HepG2 (cell line): ENCODE data around the gene SND1. TPM values are rescaled to one million over a fixed set of nuclear protein-coding genes. Genes with fewer than 3 reads are reported as not detected.

Experiments used
- ATAC-seq: fragments of 200-7000 bp; cut with Tn5 transposase; 3 replicates; pipeline ENCODE4 v1.9.1; 2020; ENCODE audit warnings: mild to moderate bottlenecking, moderate library complexity
- BruUV-seq: library from RNA; stranded (reverse); fragments of 400-500 nt; replicated peaks from 2 replicates; lab custom pipeline; 2021; lab: Mats Ljungman, UMichigan
- CTCF ChIA-PET: fragments of 300-600 bp; formaldehyde crosslinking; extraction: SDS; loops from one replicate; lab custom pipeline; 2021; ENCODE audit warnings: low total read pairs, inconsistent platforms, low intra/inter-chr PET ratio; lab: Yijun Ruan, JAX
- POLR2A ChIA-PET: fragments of 350-600 bp; sonication (Branson Sonifier 250); formaldehyde crosslinking; loops from one replicate; lab custom pipeline; 2020; ENCODE audit warnings: antibody characterized with exemption, inconsistent platforms; lab: Yijun Ruan, JAX
- DNase-seq: peaks from one replicate; pipeline ENCODE4 v3.0.0-alpha.2; 2015; ENCODE audit warnings: low spot score
- FAIRE-seq: peaks from 3 replicates; lab custom pipeline; 2011; peaks lifted over from hg19 to GRCh38; lab: Jason Lieb, UNC
- H2AFZ ChIP-seq: one replicate; pipeline ENCODE4 v1.6.1; 2011; ENCODE audit warnings: low read length, inconsistent platforms
- H3K27ac ChIP-seq: fragments of 300-600 bp; 3 replicates; pipeline ENCODE4 v1.8.0; 2011; ENCODE audit warnings: mixed run types, mild to moderate bottlenecking, mixed read lengths, low read length, inconsistent platforms; ENCODE audit not compliant: insufficient read depth; ENCODE audit errors: extremely low read length
- H3K27me3 ChIP-seq, 2 experiments: fragments of 200-600 bp in 1 of 2; 2 replicates in 1 of 2; 3 replicates in 1 of 2; pipeline versions ENCODE4 v1.6.0 to v1.8.0; 2011; ENCODE audit warnings: low read length in 2 of 2, mild to moderate bottlenecking in 2 of 2, moderate library complexity in 2 of 2, inconsistent platforms in 1 of 2; ENCODE audit not compliant: insufficient read depth in 2 of 2, control insufficient read depth in 1 of 2
- H3K36me3 ChIP-seq, 2 experiments: fragments of 200-600 bp in 1 of 2; replicated peaks in 1 of 2; 2 replicates in 1 of 2; 3 replicates in 1 of 2; pipeline versions ENCODE4 v1.5.1 to v1.8.0; 2011; ENCODE audit warnings: low read length in 2 of 2, inconsistent platforms in 1 of 2; ENCODE audit not compliant: insufficient read depth in 2 of 2, control insufficient read depth in 1 of 2
- H3K4me1 ChIP-seq: 2 replicates; pipeline ENCODE4 v1.5.1; 2012; ENCODE audit warnings: low read length, inconsistent platforms; ENCODE audit not compliant: insufficient read depth
- H3K4me2 ChIP-seq: 2 replicates; pipeline ENCODE4 v1.6.0; 2011; ENCODE audit warnings: low read depth, low read length, inconsistent platforms
- H3K4me3 ChIP-seq, 3 experiments: fragments of 200-600 bp in 1 of 3; sonication (generic), shearing (Covaris generic) in 1 of 3; replicated peaks in 1 of 3; 2 replicates each; pipeline ENCODE4 v1.5.1; 2011 to 2016; ENCODE audit warnings: low read length in 3 of 3, inconsistent platforms in 2 of 3, low read depth in 2 of 3, mild to moderate bottlenecking in 2 of 3, control low read depth in 1 of 3, mixed read lengths in 1 of 3; ENCODE audit not compliant: insufficient read depth in 1 of 3
- H3K79me2 ChIP-seq: one replicate; pipeline ENCODE4 v1.6.1; 2011; ENCODE audit warnings: low read length, inconsistent platforms; ENCODE audit not compliant: insufficient read depth
- H3K9ac ChIP-seq: 2 replicates; pipeline ENCODE4 v1.6.0; 2011; ENCODE audit warnings: mild to moderate bottlenecking, low read depth, low read length, inconsistent platforms; ENCODE audit not compliant: insufficient read depth
- H3K9me3 ChIP-seq: 2 replicates; pipeline ENCODE4 v1.5.1; 2012; ENCODE audit warnings: mild to moderate bottlenecking, low read length
- H4K20me1 ChIP-seq: 2 replicates; pipeline ENCODE4 v1.6.0; 2011; ENCODE audit warnings: inconsistent platforms, mild to moderate bottlenecking, low read length, moderate library complexity; ENCODE audit not compliant: insufficient read depth
- E2F5 ChIP-seq: sonication (generic); formaldehyde crosslinking; conservative IDR thresholded peaks from 2 replicates; pipeline ENCODE4 v1.4.0; 2020; ENCODE audit warnings: missing genetic modification reagents
- ETV6 ChIP-seq: sonication (generic); formaldehyde crosslinking; conservative IDR thresholded peaks from 2 replicates; pipeline ENCODE4 v1.4.0; 2020; ENCODE audit warnings: missing genetic modification reagents
- IRF1 ChIP-seq: sonication (generic); formaldehyde crosslinking; IDR thresholded peaks from 2 replicates; pipeline ENCODE4 v1.4.0; 2020; ENCODE audit warnings: low read depth, mild to moderate bottlenecking, missing genetic modification reagents
- IRF2 ChIP-seq: IDR thresholded peaks from 2 replicates; pipeline ENCODE4 v1.6.1; 2018; ENCODE audit warnings: missing genetic modification reagents, missing compliant biosample characterization
- TGIF2 ChIP-seq: IDR thresholded peaks from 2 replicates; pipeline ENCODE4 v1.6.1; 2016; ENCODE audit warnings: control low read depth, missing compliant biosample characterization
- THYN1 ChIP-seq: sonication (generic); formaldehyde crosslinking; IDR thresholded peaks from 2 replicates; pipeline ENCODE4 v1.8.1; 2023; ENCODE audit warnings: low read depth, mild to moderate bottlenecking, moderate library complexity, missing genetic modification reagents, borderline replicate concordance
- ZBTB1 ChIP-seq: sonication (generic); formaldehyde crosslinking; IDR thresholded peaks from 2 replicates; pipeline ENCODE4 v1.4.0; 2020; ENCODE audit warnings: missing genetic modification reagents, borderline replicate concordance
- ZMAT3 ChIP-seq: sonication (generic); formaldehyde crosslinking; conservative IDR thresholded peaks from 2 replicates; pipeline ENCODE4 v1.7.0; 2021; ENCODE audit warnings: missing genetic modification reagents
- ZNF12 ChIP-seq: sonication (generic); formaldehyde crosslinking; IDR thresholded peaks from 2 replicates; pipeline ENCODE4 v1.5.0; 2020; ENCODE audit warnings: missing genetic modification reagents
- ZNF251 ChIP-seq: sonication (generic); formaldehyde crosslinking; IDR thresholded peaks from 2 replicates; pipeline ENCODE4 v1.9.0; 2021; ENCODE audit warnings: mild to moderate bottlenecking, missing genetic modification reagents
- ZNF292 ChIP-seq: sonication (generic); formaldehyde crosslinking; IDR thresholded peaks from 2 replicates; pipeline ENCODE4 v1.8.1; 2022; ENCODE audit warnings: mild to moderate bottlenecking, low read depth, missing genetic modification reagents, borderline replicate concordance
- ZNF3 ChIP-seq: IDR thresholded peaks from 2 replicates; pipeline ENCODE4 v1.7.0; 2017; ENCODE audit warnings: inconsistent platforms
- ZNF609 ChIP-seq: sonication (generic); formaldehyde crosslinking; IDR thresholded peaks from 2 replicates; pipeline ENCODE4 v1.4.0; 2020; ENCODE audit warnings: mild to moderate bottlenecking, missing genetic modification reagents, borderline replicate concordance
- WGBS: methylation state at CpG from one replicate; pipeline ENCODE4 v1.1.6; 2017; ENCODE audit warnings: low lambda C conversion rate; 5-methylcytosine and 5-hydroxymethylcytosine counted together
- in situ Hi-C: cut with HindIII; loops from 2 replicates; pipeline ENCODE4 v1.10.0; 2017; ENCODE audit warnings: low pct_unique_long_range_greater_than_20kb; ENCODE audit not compliant: extremely low pct_ligation_motif_present
- intact Hi-C: fragments of 100-400 bp; cut with micrococcal nuclease; formaldehyde crosslinking; loops from one replicate; pipeline ENCODE4 v1.10.0; 2022; ENCODE audit not compliant: unreplicated experiment
- polyA plus RNA-seq, 8 experiments: library from polyadenylated mRNA; depleted of rRNA in 3 of 8; stranded (reverse) in 7 of 8; unstranded in 1 of 8; fragments of >200 nt; fragmentation: Illumina TruSeq in 4 of 8; extraction: Trizol in 4 of 8; gene quantifications; 2 replicates each; pipeline versions ENCODE4 v1.2.1 to v1.2.3, GENCODE V29; 2011 to 2016; ENCODE audit warnings: low read depth in 4 of 8, missing spikeins in 1 of 8, mixed read lengths in 1 of 8; ENCODE audit not compliant: insufficient read depth in 1 of 8
- total RNA-seq, 5 experiments: library from RNA; depleted of rRNA; stranded (reverse); fragments of >200 nt; fragmentation: Illumina TruSeq; extraction: Trizol; gene quantifications; 2 replicates each; pipeline ENCODE4 v1.2.3, GENCODE V29; 2016; ENCODE audit warnings: low read depth in 1 of 5
- TF ChIP-seq, protein P1 (sequence below): sonication (generic); formaldehyde crosslinking; IDR thresholded peaks from 2 replicates; pipeline ENCODE4 v1.5.0; 2020; ENCODE audit warnings: mild to moderate bottlenecking, low read depth, missing genetic modification reagents, borderline replicate concordance
- TF ChIP-seq, protein P2 (sequence below): sonication (generic); formaldehyde crosslinking; IDR thresholded peaks from 2 replicates; pipeline ENCODE4 v1.8.1; 2022; ENCODE audit warnings: low read depth, mild to moderate bottlenecking, missing genetic modification reagents

Gene SND1
- total and polyA plus RNA-seq, 2 of the 13 experiments (the other 11 are each of a cell fraction or from before 2014, with no cell fraction given), result 110 to 182 TPM

GRCh38 chr7:127612263-127612662 is 39.7 kb upstream of the SND1 start:
- Histone ChIP-seq H3K4me3 (no peak overlapping the region), H3K4me2 (no peak overlapping the region), H3K36me3 (no peaks in the 10 kb centered on the region; a peak in 1 of 5 replicates), H3K9me3 (peaks cover 6% of the 10 kb centered on the region; the same call in 1 of the 2 replicates), H4K20me1 (no peaks in the 10 kb centered on the region), H3K79me2 (no peaks in the 10 kb centered on the region), H3K9ac (no peak overlapping the region), H3K27ac (no peak overlapping the region), H2AFZ (no peak overlapping the region), H3K4me1 (no peaks in the 10 kb centered on the region), H3K27me3 (peaks cover 3 to 31% of the 10 kb centered on the region in 2 experiments; a peak in 4 of 5 replicates)
- intact Hi-C loops, result no loop called here
- no TSS peak for BruUV-seq
- ATAC-seq (no peak), FAIRE-seq (no peak), DNase-seq (no peak)
- 14% methylated on average over 1 of the region's 1 CpG for WGBS
- POLR2A ChIA-PET, result no interaction called here
- CTCF ChIA-PET, result no interaction called here
- in situ Hi-C loops, result no loop called here
- TF ChIP-seq ETV6 (CRISPR knock-in tag), result no peak
- TF ChIP-seq ZBTB1 (CRISPR knock-in tag), result no peak
- no peak for TF ChIP-seq ZNF3 (CRISPR knock-in tag)
- TF ChIP-seq, protein P1, sequence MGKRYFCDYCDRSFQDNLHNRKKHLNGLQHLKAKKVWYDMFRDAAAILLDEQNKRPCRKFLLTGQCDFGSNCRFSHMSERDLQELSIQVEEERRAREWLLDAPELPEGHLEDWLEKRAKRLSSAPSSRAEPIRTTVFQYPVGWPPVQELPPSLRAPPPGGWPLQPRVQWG (CRISPR knock-in tag), result no peak
- TF ChIP-seq ZNF12 (CRISPR knock-in tag), result no peak
- no peak for TF ChIP-seq ZNF292 (CRISPR knock-in tag)
- no peak for TF ChIP-seq THYN1 (CRISPR knock-in tag)
- no peak for TF ChIP-seq ZNF609
- TF ChIP-seq, protein P2, sequence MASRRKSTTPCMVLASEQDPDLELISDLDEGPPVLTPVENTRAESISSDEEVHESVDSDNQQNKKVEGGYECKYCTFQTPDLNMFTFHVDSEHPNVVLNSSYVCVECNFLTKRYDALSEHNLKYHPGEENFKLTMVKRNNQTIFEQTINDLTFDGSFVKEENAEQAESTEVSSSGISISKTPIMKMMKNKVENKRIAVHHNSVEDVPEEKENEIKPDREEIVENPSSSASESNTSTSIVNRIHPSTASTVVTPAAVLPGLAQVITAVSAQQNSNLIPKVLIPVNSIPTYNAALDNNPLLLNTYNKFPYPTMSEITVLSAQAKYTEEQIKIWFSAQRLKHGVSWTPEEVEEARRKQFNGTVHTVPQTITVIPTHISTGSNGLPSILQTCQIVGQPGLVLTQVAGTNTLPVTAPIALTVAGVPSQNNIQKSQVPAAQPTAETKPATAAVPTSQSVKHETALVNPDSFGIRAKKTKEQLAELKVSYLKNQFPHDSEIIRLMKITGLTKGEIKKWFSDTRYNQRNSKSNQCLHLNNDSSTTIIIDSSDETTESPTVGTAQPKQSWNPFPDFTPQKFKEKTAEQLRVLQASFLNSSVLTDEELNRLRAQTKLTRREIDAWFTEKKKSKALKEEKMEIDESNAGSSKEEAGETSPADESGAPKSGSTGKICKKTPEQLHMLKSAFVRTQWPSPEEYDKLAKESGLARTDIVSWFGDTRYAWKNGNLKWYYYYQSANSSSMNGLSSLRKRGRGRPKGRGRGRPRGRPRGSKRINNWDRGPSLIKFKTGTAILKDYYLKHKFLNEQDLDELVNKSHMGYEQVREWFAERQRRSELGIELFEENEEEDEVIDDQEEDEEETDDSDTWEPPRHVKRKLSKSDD (CRISPR knock-in tag), result no peak
- TF ChIP-seq E2F5 (CRISPR knock-in tag), result no peak
- TF ChIP-seq IRF2 (CRISPR knock-in tag), result no peak
- no peak for TF ChIP-seq ZMAT3 (CRISPR knock-in tag)
- TF ChIP-seq IRF1, result no peak
- TF ChIP-seq TGIF2 (CRISPR knock-in tag), result no peak
- TF ChIP-seq ZNF251 (CRISPR knock-in tag), result no peak
